ENCODE results near the gene SNAP25.

The SNAP25 gene

DNA sequence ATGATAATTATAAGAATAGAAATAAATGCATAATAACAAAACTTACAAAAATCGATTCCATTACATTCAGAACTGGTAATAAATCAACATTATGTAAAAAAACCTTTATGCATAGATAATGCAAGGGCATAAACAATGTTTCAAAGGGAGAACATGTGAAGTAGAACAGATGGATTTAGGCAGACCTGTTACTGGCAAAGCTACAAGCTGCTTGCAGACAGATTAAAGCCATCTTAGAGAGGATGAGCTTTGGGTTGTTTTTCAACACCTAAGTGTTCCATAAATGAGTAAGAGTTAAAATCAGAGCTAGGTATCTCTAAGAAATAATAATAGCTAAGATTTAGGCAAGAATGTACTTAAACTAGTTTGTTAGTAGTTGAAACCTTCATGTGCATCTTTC, 37.2 kb downstream of the SNAP25 start:
- H3K4me3 ChIP-seq (ENCODE audit: insufficient read depth, low read length, poor library complexity, severe bottlenecking): no peak overlapping the region
- H2AFZ ChIP-seq (ENCODE audit: low read depth, low read length, severe bottlenecking): no peak overlapping the region
- no peaks in the 10 kb centered on the region for H3K9me3 ChIP-seq (ENCODE audit: insufficient read depth, low read length)
- no peaks in the 10 kb centered on the region for H3F3A ChIP-seq (ENCODE audit: insufficient read depth)
- no peak for TF ChIP-seq EZH2phosphoT487 (conservative IDR thresholded peaks at IDR 0.05; ENCODE audit: low read length)
- TF ChIP-seq, protein P1, sequence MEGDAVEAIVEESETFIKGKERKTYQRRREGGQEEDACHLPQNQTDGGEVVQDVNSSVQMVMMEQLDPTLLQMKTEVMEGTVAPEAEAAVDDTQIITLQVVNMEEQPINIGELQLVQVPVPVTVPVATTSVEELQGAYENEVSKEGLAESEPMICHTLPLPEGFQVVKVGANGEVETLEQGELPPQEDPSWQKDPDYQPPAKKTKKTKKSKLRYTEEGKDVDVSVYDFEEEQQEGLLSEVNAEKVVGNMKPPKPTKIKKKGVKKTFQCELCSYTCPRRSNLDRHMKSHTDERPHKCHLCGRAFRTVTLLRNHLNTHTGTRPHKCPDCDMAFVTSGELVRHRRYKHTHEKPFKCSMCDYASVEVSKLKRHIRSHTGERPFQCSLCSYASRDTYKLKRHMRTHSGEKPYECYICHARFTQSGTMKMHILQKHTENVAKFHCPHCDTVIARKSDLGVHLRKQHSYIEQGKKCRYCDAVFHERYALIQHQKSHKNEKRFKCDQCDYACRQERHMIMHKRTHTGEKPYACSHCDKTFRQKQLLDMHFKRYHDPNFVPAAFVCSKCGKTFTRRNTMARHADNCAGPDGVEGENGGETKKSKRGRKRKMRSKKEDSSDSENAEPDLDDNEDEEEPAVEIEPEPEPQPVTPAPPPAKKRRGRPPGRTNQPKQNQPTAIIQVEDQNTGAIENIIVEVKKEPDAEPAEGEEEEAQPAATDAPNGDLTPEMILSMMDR (IDR thresholded peaks at IDR 0.05; ENCODE audit: insufficient read depth, low read length, poor library complexity, severe bottlenecking): no peak
- no peaks in the 10 kb centered on the region for H4K20me1 ChIP-seq (ENCODE audit: low read depth, low read length)
- no peaks in the 10 kb centered on the region for H3K79me2 ChIP-seq (ENCODE audit: insufficient read depth, low read length)
- H3K36me3 ChIP-seq (ENCODE audit: low read length): no peaks in the 10 kb centered on the region
- no peaks in the 10 kb centered on the region for H3K9me2 ChIP-seq (replicated peaks; ENCODE audit: insufficient read depth, low read length)
- no peak overlapping the region for H3K4me2 ChIP-seq (ENCODE audit: low read depth, low read length, poor library complexity, severe bottlenecking)
- no peak overlapping the region for H3K27ac ChIP-seq (ENCODE audit: low read depth, low read length)
- no peaks in the 10 kb centered on the region for H3K27me3 ChIP-seq (ENCODE audit: low read length)
- H3K9ac ChIP-seq (ENCODE audit: low read length): no peak overlapping the region

DNA sequence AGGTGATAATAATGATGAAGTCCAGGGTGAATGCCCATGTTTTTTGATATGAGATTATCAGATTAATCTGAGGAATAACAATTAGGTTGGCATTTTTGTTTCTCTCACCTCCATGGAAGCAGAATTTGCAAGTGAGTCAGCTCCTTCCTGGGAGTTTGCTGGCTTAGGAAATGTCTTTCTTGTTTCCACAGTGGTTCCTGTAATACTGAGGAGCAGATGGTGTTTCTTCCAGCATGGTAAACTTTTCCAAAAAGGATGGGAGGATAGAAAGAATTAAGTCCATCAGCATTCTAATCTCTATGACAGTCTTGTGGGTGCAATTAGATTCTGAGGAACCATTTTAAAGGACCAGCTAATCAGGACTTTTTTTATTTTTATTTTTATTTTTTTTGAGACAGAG, 40.5 kb downstream of the SNAP25 start:
- Histone ChIP-seq H3F3A (ENCODE audit: insufficient read depth) (no peaks in the 10 kb centered on the region), H3K27me3 (ENCODE audit: low read length) (no peaks in the 10 kb centered on the region), H3K4me3 (ENCODE audit: insufficient read depth, low read length, poor library complexity, severe bottlenecking) (no peak overlapping the region), H3K9me3 (ENCODE audit: insufficient read depth, low read length) (no peaks in the 10 kb centered on the region), H3K27ac (ENCODE audit: low read depth, low read length) (no peak overlapping the region), H2AFZ (ENCODE audit: low read depth, low read length, severe bottlenecking) (no peak overlapping the region), H3K36me3 (ENCODE audit: low read length) (no peaks in the 10 kb centered on the region), H3K9ac (ENCODE audit: low read length) (no peak overlapping the region), H3K79me2 (ENCODE audit: insufficient read depth, low read length) (no peaks in the 10 kb centered on the region), H3K4me2 (ENCODE audit: low read depth, low read length, poor library complexity, severe bottlenecking) (no peak overlapping the region), H4K20me1 (ENCODE audit: low read depth, low read length) (no peaks in the 10 kb centered on the region), H3K9me2 (replicated peaks; ENCODE audit: insufficient read depth, low read length) (no peaks in the 10 kb centered on the region)
- TF ChIP-seq, protein P1 (IDR thresholded peaks at IDR 0.05; ENCODE audit: insufficient read depth, low read length, poor library complexity, severe bottlenecking): no peak
- TF ChIP-seq EZH2phosphoT487 (conservative IDR thresholded peaks at IDR 0.05; ENCODE audit: low read length): no peak

DNA sequence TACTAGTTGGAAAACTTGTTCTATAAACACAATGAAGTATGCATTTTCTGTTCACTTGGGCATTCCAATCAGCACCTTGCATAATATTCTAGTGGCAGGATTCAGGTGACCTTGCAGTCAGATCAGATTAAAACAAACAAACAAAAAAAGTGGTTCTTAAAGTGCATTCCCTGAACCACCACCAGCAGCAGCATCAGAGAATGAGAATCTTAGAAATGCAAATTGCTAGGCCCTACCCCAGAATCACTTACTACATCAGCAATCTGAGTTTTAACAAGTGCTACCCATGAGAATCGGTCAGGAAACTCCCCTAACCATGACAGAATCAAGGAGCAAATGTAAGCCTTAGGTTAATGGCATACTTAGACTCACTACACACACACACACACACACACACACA, 41.7 kb downstream of the SNAP25 start:
- H3F3A ChIP-seq (ENCODE audit: insufficient read depth): no peaks in the 10 kb centered on the region
- H3K4me2 ChIP-seq (ENCODE audit: low read depth, low read length, poor library complexity, severe bottlenecking): no peak overlapping the region
- no peak overlapping the region for H3K27ac ChIP-seq (ENCODE audit: low read depth, low read length)
- no peak overlapping the region for H3K9ac ChIP-seq (ENCODE audit: low read length)
- H3K27me3 ChIP-seq (ENCODE audit: low read length): no peaks in the 10 kb centered on the region
- no peaks in the 10 kb centered on the region for H3K9me3 ChIP-seq (ENCODE audit: insufficient read depth, low read length)
- H4K20me1 ChIP-seq (ENCODE audit: low read depth, low read length): no peaks in the 10 kb centered on the region
- H3K9me2 ChIP-seq (replicated peaks; ENCODE audit: insufficient read depth, low read length): no peaks in the 10 kb centered on the region
- no peaks in the 10 kb centered on the region for H3K36me3 ChIP-seq (ENCODE audit: low read length)
- no peak for TF ChIP-seq EZH2phosphoT487 (conservative IDR thresholded peaks at IDR 0.05; ENCODE audit: low read length)
- TF ChIP-seq, protein P1 (IDR thresholded peaks at IDR 0.05; ENCODE audit: insufficient read depth, low read length, poor library complexity, severe bottlenecking): no peak
- H3K4me3 ChIP-seq (ENCODE audit: insufficient read depth, low read length, poor library complexity, severe bottlenecking): no peak overlapping the region
- no peaks in the 10 kb centered on the region for H3K79me2 ChIP-seq (ENCODE audit: insufficient read depth, low read length)
- no peak overlapping the region for H2AFZ ChIP-seq (ENCODE audit: low read depth, low read length, severe bottlenecking)
